HL-60 (cell line): Measurements from ENCODE around the gene TMEM91.
"Not testable (repeated sequence)": the region's sequence is repeated elsewhere in the genome, so short reads cannot be mapped to it uniquely, and the experiment has no call there.

Experiments
- CTCF ChIP-seq: IDR thresholded peaks from one replicate; pipeline ENCODE4 v1.5.1; 2011; ENCODE audit warnings: low read length, control low read depth, inconsistent platforms; ENCODE audit not compliant: insufficient read depth
- GABPA ChIP-seq: IDR thresholded peaks from 2 replicates; pipeline ENCODE4 v1.6.1; 2012; ENCODE audit warnings: low read depth
- POLR2AphosphoS5 ChIP-seq: IDR thresholded peaks from 2 replicates; pipeline ENCODE4 v1.6.1; 2012; ENCODE audit warnings: low read depth
- REST ChIP-seq: IDR thresholded peaks from 2 replicates; pipeline ENCODE4 v1.6.1; 2012; ENCODE audit warnings: low read depth; ENCODE audit not compliant: insufficient replicate concordance
- SPI1 ChIP-seq: IDR thresholded peaks from 2 replicates; pipeline ENCODE4 v1.6.1; 2012; ENCODE audit warnings: low read depth, mild to moderate bottlenecking, borderline replicate concordance

GRCh38 chr19:41408846-41409245, 32.5 kb downstream of the TMEM91 start:
- TF ChIP-seq CTCF, POLR2AphosphoS5, GABPA, REST, SPI1: not testable (repeated sequence)
